ENCODE results near the gene ZRANB3.

GRCh38 chr2:135411646-135412045 is 119.4 kb downstream of the ZRANB3 start:
- TF ChIP-seq CTCF (conservative IDR thresholded peaks at IDR 0.05 in 1 of 2, IDR thresholded peaks at IDR 0.05 in 1 of 2; ENCODE audit: low read depth in 1 of 2, low read length in 2 of 2) = no peak
- no peak for TF ChIP-seq EZH2 (IDR thresholded peaks at IDR 0.05; ENCODE audit: low read length, missing control alignments)
